ENCODE results near the gene C22orf39.

The C22orf39 gene

DNA sequence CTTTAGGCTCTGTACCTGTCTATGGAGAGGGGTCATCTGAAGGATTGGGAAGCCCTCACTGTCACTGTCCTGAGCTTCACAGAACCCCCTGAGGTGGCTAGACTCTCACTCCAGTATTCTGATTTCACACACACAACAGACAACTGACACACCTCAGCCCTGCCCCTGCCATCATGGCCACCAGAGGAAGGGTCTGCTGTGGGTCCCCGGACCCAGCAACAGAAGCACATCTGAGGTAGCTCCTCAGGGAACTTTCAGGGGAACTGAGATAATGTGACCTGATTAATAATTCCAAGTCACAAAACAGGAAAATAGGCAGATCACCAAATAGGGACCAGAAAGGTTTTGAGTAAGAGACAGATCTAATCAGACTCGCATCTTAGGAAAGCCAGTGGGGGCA is 7.5 kb upstream of the C22orf39 start:
- H3K4me3 ChIP-seq (IDR thresholded peaks at IDR 0.05; ENCODE audit: insufficient read depth, low read depth, low read length), result no peak overlapping the region
- H3K36me3 ChIP-seq (ENCODE audit: insufficient read depth), result no peaks in the 10 kb centered on the region
- H3K27ac ChIP-seq, result no peak overlapping the region
- H4K20me1 ChIP-seq (ENCODE audit: insufficient read depth), result no peaks in the 10 kb centered on the region
- TF ChIP-seq, protein P1, sequence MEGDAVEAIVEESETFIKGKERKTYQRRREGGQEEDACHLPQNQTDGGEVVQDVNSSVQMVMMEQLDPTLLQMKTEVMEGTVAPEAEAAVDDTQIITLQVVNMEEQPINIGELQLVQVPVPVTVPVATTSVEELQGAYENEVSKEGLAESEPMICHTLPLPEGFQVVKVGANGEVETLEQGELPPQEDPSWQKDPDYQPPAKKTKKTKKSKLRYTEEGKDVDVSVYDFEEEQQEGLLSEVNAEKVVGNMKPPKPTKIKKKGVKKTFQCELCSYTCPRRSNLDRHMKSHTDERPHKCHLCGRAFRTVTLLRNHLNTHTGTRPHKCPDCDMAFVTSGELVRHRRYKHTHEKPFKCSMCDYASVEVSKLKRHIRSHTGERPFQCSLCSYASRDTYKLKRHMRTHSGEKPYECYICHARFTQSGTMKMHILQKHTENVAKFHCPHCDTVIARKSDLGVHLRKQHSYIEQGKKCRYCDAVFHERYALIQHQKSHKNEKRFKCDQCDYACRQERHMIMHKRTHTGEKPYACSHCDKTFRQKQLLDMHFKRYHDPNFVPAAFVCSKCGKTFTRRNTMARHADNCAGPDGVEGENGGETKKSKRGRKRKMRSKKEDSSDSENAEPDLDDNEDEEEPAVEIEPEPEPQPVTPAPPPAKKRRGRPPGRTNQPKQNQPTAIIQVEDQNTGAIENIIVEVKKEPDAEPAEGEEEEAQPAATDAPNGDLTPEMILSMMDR (conservative IDR thresholded peaks at IDR 0.05; ENCODE audit: low read depth, low read length), result no peak
- H3K79me2 ChIP-seq (ENCODE audit: insufficient read depth, low read depth), result no peaks in the 10 kb centered on the region
- no peaks in the 10 kb centered on the region for H3K4me1 ChIP-seq (ENCODE audit: low read depth, poor library complexity, severe bottlenecking)
- H3K27me3 ChIP-seq (ENCODE audit: insufficient read depth, low read depth), result no peaks in the 10 kb centered on the region
- H2AFZ ChIP-seq (ENCODE audit: low read depth), result no peak overlapping the region
- H3K4me2 ChIP-seq, result no peak overlapping the region
- no peak overlapping the region for H3K9ac ChIP-seq

DNA sequence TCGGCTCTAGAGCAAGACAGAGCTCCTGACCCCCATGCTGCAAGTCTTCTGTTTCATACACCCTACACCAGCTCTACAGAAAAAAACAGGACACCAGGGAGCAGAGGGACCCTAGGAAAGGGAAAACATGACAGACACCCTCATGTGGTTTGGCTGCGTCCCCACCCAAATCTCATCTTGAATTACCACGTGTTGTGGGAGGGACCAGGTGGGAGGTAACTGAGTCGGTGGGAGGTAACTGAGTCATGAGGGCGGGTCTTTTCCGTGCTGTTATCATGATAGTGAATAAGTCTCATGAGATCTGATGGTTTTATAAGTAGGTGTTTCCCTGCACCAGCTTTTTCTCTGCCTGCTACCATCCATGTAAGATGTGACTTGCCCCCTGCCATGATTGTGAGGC is 6.6 kb upstream of the C22orf39 start:
- Histone ChIP-seq H3K4me2 (no peak overlapping the region), H4K20me1 (ENCODE audit: insufficient read depth) (no peaks in the 10 kb centered on the region), H3K36me3 (ENCODE audit: insufficient read depth) (no peaks in the 10 kb centered on the region), H3K79me2 (ENCODE audit: insufficient read depth, low read depth) (0 out of 2 replicates have a peak, but pooled peaks cover 3% of the 10 kb centered on the region), H3K4me3 (IDR thresholded peaks at IDR 0.05; ENCODE audit: insufficient read depth, low read depth, low read length) (no peak overlapping the region), H3K27me3 (ENCODE audit: insufficient read depth, low read depth) (no peaks in the 10 kb centered on the region), H3K9ac (no peak overlapping the region), H3K27ac (no peak overlapping the region), H3K4me1 (ENCODE audit: low read depth, poor library complexity, severe bottlenecking) (peaks cover 8% of the 10 kb centered on the region), H2AFZ (ENCODE audit: low read depth) (no peak overlapping the region)
- TF ChIP-seq, protein P1 (conservative IDR thresholded peaks at IDR 0.05; ENCODE audit: low read depth, low read length), result no peak

DNA sequence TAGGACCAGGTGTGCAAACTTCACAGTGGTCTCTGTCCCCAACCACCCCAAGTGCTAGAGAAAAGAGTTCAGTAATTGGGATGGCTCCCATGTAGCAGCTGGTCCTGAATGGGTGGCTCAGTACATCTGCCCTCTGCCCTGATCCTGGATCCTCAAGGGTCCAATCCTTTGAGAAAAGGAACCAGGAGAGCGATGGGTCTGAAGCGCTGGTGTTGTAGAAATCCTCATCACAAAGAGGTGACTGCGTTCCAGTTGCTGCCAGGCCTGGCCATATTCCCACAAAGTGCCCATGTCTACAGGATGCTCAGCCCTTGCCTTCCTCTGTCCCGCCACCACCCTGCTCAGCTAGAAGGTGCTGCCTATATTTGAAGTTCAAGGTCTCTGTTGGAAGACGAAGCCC is 6.2 kb upstream of the C22orf39 start:
- Histone ChIP-seq H3K27me3 (ENCODE audit: insufficient read depth, low read depth) (no peaks in the 10 kb centered on the region), H3K9ac (no peak overlapping the region), H3K36me3 (ENCODE audit: insufficient read depth) (no peaks in the 10 kb centered on the region), H2AFZ (ENCODE audit: low read depth) (no peak overlapping the region), H4K20me1 (ENCODE audit: insufficient read depth) (no peaks in the 10 kb centered on the region), H3K4me2 (no peak overlapping the region), H3K4me1 (ENCODE audit: low read depth, poor library complexity, severe bottlenecking) (peaks cover 12% of the 10 kb centered on the region), H3K4me3 (IDR thresholded peaks at IDR 0.05; ENCODE audit: insufficient read depth, low read depth, low read length) (no peak overlapping the region), H3K79me2 (ENCODE audit: insufficient read depth, low read depth) (peaks cover 7% of the 10 kb centered on the region; the same call in 1 of the 2 replicates), H3K27ac (no peak overlapping the region)
- TF ChIP-seq, protein P1 (conservative IDR thresholded peaks at IDR 0.05; ENCODE audit: low read depth, low read length), result no peak

DNA sequence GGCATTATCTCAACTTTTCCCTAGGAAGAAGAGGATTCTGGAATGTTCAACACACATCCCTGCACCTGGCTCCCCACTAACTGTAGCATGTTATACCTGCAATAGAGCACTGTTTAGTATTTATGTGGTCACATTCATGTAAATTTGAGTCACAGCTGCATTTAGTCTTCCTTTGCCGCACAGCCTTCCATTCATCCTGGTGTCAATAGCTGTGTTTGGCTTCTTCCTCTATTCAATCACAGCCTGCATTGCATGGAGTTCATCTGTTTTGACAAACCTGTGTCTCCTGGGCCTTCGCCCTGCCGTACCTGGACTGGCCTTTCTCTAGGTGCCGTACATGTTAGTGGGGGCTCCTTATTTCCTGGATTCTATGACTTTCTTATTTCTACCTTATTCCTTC is 4.1 kb upstream of the C22orf39 start:
- Histone ChIP-seq H3K4me3 (IDR thresholded peaks at IDR 0.05; ENCODE audit: insufficient read depth, low read depth, low read length) (no peak overlapping the region), H3K36me3 (ENCODE audit: insufficient read depth) (no peaks in the 10 kb centered on the region), H3K4me2 (no peak overlapping the region), H3K27ac (no peak overlapping the region), H3K27me3 (ENCODE audit: insufficient read depth, low read depth) (no peaks in the 10 kb centered on the region), H3K4me1 (ENCODE audit: low read depth, poor library complexity, severe bottlenecking) (peaks cover 19% of the 10 kb centered on the region), H3K79me2 (ENCODE audit: insufficient read depth, low read depth) (peaks cover 23% of the 10 kb centered on the region; the same call in 1 of the 2 replicates), H3K9ac (no peak overlapping the region), H2AFZ (ENCODE audit: low read depth) (no peak overlapping the region), H4K20me1 (ENCODE audit: insufficient read depth) (no peaks in the 10 kb centered on the region)
- TF ChIP-seq, protein P1 (conservative IDR thresholded peaks at IDR 0.05; ENCODE audit: low read depth, low read length), result no peak
